ENCODE data around the gene HP. TPM values are rescaled to one million over a fixed set of nuclear protein-coding genes. Genes with fewer than 3 reads are reported as not detected.
A peak's percentile ranks its signal among the peaks of the same experiment; 100 is the strongest.
"Not testable (repeated sequence)": the region's sequence is repeated elsewhere in the genome, so short reads cannot be mapped to it uniquely, and the experiment has no call there.

The HP gene
- total RNA-seq (2012; rRNA removed), result not detected in 2 replicates
- polyA plus RNA-seq (2012; rRNA removed), result not detected in 2 replicates
- not detected in 2 replicates for polyA plus RNA-seq (2012; cell fraction: cytosol; rRNA removed)
- not detected in 2 replicates for polyA plus RNA-seq (2012; cell fraction: nucleus; rRNA removed; ENCODE audit: low replicate concordance)
- not detected for Bru-seq, nascent RNA
- BruChase-seq, experiment 1, labeled RNA remaining after a 6-hour chase, result not detected
- not detected for BruChase-seq, experiment 2, labeled RNA remaining after a 2-hour chase
- long read RNA-seq, result 0 reads

DNA sequence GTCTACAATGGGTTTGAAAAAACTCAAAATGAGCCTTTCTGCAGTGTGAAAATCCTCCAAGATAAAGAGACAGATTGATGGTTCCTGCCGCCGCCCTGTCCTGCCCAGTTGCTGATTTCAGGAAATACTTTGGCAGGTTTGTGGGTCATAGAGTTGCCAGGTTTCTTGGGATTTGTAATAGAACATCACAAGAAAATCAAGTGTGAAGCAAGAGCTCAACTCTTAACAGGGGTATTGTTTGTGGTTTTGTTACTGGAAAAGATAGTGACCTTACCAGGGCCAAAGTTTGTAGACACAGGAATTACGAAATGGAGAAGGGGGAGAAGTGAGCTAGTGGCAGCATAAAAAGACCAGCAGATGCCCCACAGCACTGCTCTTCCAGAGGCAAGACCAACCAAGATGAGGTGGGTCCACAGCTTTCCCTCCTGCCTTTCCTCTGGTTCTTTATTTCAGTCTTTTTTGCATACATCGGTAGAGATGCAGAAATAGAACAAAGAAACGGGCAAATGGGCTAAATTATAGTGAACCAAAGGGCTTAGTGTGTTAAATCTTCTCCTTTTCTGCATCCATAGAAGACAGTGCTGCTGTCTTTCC, at the start of gene HP:
Gene HP, plus strand, starts transcription at position 252 of the 594 bp plus-strand sequence. Its CDS starts 148 bp downstream, at position 400.
- H4K8ac ChIP-seq (ENCODE audit: low read depth in 2 of 2, low read length in 2 of 2); H3K23ac ChIP-seq (ENCODE audit: low read depth, low read length); H2AFZ ChIP-seq (replicated peaks; ENCODE audit: low read length, poor library complexity); H3K9me3 ChIP-seq (ENCODE audit: control insufficient read depth, insufficient read depth, low read length); CTCF ChIA-PET; H3K4me2 ChIP-seq (ENCODE audit: low read depth, low read length); H4K20me1 ChIP-seq (ENCODE audit: insufficient read depth, low read length); in situ Hi-C loops (cut with MboI; ENCODE audit: low sequenced_read_pairs); H3K14ac ChIP-seq (replicated peaks; ENCODE audit: low read depth, low read length); H2AK9ac ChIP-seq (replicated peaks; ENCODE audit: low read depth, low read length, poor library complexity); ATAC-seq (ENCODE audit: low read depth); H3K27ac ChIP-seq (ENCODE audit: insufficient read depth, low read length); BruUV-seq (replicated peaks); H2BK15ac ChIP-seq (ENCODE audit: low read depth, low read length); H2AK5ac ChIP-seq (ENCODE audit: low read depth, low read length); H3K4me3 ChIP-seq (ENCODE audit: insufficient read depth, low read depth, low read length); H4K5ac ChIP-seq (ENCODE audit: low read depth, low read length); H3K18ac ChIP-seq (ENCODE audit: low read depth, low read length); H3K56ac ChIP-seq (ENCODE audit: extremely low read depth, insufficient read depth, low read length); H3K9ac ChIP-seq (ENCODE audit: low read depth, low read length); intact Hi-C loops (cut with micrococcal nuclease); H3K9me1 ChIP-seq (ENCODE audit: insufficient read depth, low read length); H2BK5ac ChIP-seq (ENCODE audit: low read depth, low read length, poor library complexity, severe bottlenecking); H2BK120ac ChIP-seq (ENCODE audit: low read depth, low read length); POLR2A ChIA-PET (ENCODE audit: unreplicated experiment); H3K27me3 ChIP-seq (ENCODE audit: control insufficient read depth, insufficient read depth, low read length); H4K91ac ChIP-seq (ENCODE audit: insufficient read depth, low read depth, low read length); H3K4me1 ChIP-seq (ENCODE audit: control insufficient read depth, insufficient read depth, low read length); H2BK20ac ChIP-seq (ENCODE audit: low read depth, low read length); H3K36me3 ChIP-seq (ENCODE audit: control insufficient read depth, insufficient read depth, low read length); dilution Hi-C loops (cut with HindIII; ENCODE audit: low sequenced_read_pairs, unreplicated experiment); DNase-seq; H3K4ac ChIP-seq (ENCODE audit: low read depth, low read length); H3K79me1 ChIP-seq (ENCODE audit: low read depth in 1 of 2, low read length in 2 of 2): not testable (repeated sequence)
- no CpG with 5 or more reads among the region's 5 CpGs for WGBS, 2 experiments (ENCODE audit: extremely low coverage in 2 of 2, insufficient read length in 1 of 2)

DNA sequence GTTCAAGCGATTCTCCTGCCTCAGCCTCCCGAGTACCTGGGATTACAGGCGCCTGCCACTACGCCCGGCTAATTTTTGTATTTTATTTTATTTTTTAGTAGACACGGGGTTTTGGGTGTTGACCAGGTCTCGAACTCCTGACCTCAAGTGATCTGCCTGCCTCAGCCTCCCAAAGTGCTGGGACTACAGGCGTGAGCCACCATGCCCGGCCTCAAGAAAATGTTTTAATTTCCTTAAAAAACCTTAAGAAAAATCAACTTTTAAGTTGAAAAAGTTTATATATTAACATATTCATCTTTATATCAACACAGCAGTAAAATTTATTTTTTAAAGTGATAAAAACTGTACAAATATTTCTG, 46.3 kb upstream of the HP start:
- H3K79me1 ChIP-seq (ENCODE audit: low read depth in 1 of 2, low read length in 2 of 2); H2AK9ac ChIP-seq (replicated peaks; ENCODE audit: low read depth, low read length, poor library complexity); ATAC-seq (ENCODE audit: low read depth); H2BK20ac ChIP-seq (ENCODE audit: low read depth, low read length); BruUV-seq (replicated peaks); intact Hi-C loops (cut with micrococcal nuclease); H2AK5ac ChIP-seq (ENCODE audit: low read depth, low read length); H3K9me3 ChIP-seq (ENCODE audit: control insufficient read depth, insufficient read depth, low read length); H3K27ac ChIP-seq (ENCODE audit: insufficient read depth, low read length); in situ Hi-C loops (cut with MboI; ENCODE audit: low sequenced_read_pairs); H4K91ac ChIP-seq (ENCODE audit: insufficient read depth, low read depth, low read length); DNase-seq; H3K9me1 ChIP-seq (ENCODE audit: insufficient read depth, low read length); H3K4me1 ChIP-seq (ENCODE audit: control insufficient read depth, insufficient read depth, low read length); CTCF ChIA-PET; H4K5ac ChIP-seq (ENCODE audit: low read depth, low read length); H3K36me3 ChIP-seq (ENCODE audit: control insufficient read depth, insufficient read depth, low read length); H3K56ac ChIP-seq (ENCODE audit: extremely low read depth, insufficient read depth, low read length); POLR2A ChIA-PET (ENCODE audit: unreplicated experiment); H3K27me3 ChIP-seq (ENCODE audit: control insufficient read depth, insufficient read depth, low read length); H4K20me1 ChIP-seq (ENCODE audit: insufficient read depth, low read length); H3K9ac ChIP-seq (ENCODE audit: low read depth, low read length); H2BK120ac ChIP-seq (ENCODE audit: low read depth, low read length); H2BK15ac ChIP-seq (ENCODE audit: low read depth, low read length); H2BK5ac ChIP-seq (ENCODE audit: low read depth, low read length, poor library complexity, severe bottlenecking); H3K18ac ChIP-seq (ENCODE audit: low read depth, low read length); dilution Hi-C loops (cut with HindIII; ENCODE audit: low sequenced_read_pairs, unreplicated experiment); H3K23ac ChIP-seq (ENCODE audit: low read depth, low read length): not testable (repeated sequence)
- Histone ChIP-seq H3K14ac (replicated peaks; ENCODE audit: low read depth, low read length) (peak overlapping the region; percentile 81; the same call in 1 of the 2 replicates), H3K4ac (ENCODE audit: low read depth, low read length) (peak overlapping the region; percentile 22; the same call in 1 of the 2 replicates), H4K8ac (ENCODE audit: low read depth in 2 of 2, low read length in 2 of 2) (peak overlapping the region; percentile 78 to 87), H3K4me2 (ENCODE audit: low read depth, low read length) (peak overlapping the region; percentile 25), H3K4me3 (ENCODE audit: insufficient read depth, low read depth, low read length) (peak overlapping the region; percentile 7; the same call in 1 of the 2 replicates), H2AFZ (replicated peaks; ENCODE audit: low read length, poor library complexity) (peak overlapping the region; percentile 99)
- 80% methylated on average over 2 of the region's 9 CpGs; no CpG with 5 or more reads in 1 of the 2 experiments for WGBS, 2 experiments (ENCODE audit: extremely low coverage in 2 of 2, insufficient read length in 1 of 2)

Measured in IMR-90 (cell line).